GM19438 (cell line): ENCODE results near the gene ROGDI.

ENCODE experiments used
- ATAC-seq: cut with Tn5 transposase; IDR thresholded peaks from one replicate; pipeline ENCODE4 v1.9.1; 2021; ENCODE audit warnings: low read depth; ENCODE audit not compliant: unreplicated experiment

ROGDI gene

GRCh38 chr16:4769306-4769638 lies 33.2 kb downstream of the ROGDI start:
- ATAC-seq = no peak

GRCh38 chr16:4768549-4769305 lies 33.7 kb downstream of the ROGDI start:
- ATAC-seq = peak; percentile 63

DNA sequence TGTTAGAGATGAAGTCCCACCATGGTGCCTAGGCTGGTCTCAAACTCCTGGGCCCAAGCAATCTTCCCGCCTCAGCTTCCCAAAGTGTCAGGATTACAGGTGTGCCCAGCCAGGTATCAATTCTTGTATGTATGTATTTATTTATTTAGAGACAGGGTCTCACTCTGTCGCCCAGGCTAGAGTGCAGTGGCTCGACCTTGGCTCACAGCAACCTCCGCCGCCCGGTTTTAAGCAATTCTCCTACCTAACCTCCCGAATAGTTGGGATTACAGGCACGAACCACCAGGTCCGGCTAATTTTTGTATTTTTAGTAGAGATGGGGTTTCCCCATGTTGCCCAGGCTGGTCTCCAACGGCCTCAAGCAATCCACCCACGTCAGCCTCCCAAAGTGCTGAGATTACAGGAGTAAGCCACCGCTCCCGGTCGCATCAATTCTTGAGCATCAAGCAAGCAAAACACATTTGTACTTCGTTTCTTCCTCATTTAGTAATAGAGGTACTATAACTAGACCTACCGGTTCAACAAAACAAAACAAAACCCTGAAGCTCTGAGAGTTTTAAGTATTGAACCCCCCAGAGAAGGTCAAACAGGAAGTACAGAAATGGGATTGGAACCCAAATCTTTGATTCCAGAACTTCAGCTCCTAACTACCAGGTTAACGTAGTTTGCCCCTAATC lies 34.4 kb downstream of the ROGDI start:
- peak; percentile 3 for ATAC-seq

GRCh38 chr16:4766875-4767628 lies 35.4 kb downstream of the ROGDI start, which contains the start of gene ZNF500:
Gene ZNF500, minus strand, starts transcription at chr16:4767162. Its CDS starts 1,184 bp downstream, at chr16:4765978.
- ATAC-seq = peak; percentile 77

GRCh38 chr16:4765511-4766474 lies 36.6 kb downstream of the ROGDI start:
- no peak for ATAC-seq

GRCh38 chr16:4763791-4764190 lies 38.6 kb downstream of the ROGDI start:
- ATAC-seq = no peak

- no peak for ATAC-seq
These were observed 40.2 kb downstream of the ROGDI start for GRCh38 chr16:4762205-4762604.

DNA sequence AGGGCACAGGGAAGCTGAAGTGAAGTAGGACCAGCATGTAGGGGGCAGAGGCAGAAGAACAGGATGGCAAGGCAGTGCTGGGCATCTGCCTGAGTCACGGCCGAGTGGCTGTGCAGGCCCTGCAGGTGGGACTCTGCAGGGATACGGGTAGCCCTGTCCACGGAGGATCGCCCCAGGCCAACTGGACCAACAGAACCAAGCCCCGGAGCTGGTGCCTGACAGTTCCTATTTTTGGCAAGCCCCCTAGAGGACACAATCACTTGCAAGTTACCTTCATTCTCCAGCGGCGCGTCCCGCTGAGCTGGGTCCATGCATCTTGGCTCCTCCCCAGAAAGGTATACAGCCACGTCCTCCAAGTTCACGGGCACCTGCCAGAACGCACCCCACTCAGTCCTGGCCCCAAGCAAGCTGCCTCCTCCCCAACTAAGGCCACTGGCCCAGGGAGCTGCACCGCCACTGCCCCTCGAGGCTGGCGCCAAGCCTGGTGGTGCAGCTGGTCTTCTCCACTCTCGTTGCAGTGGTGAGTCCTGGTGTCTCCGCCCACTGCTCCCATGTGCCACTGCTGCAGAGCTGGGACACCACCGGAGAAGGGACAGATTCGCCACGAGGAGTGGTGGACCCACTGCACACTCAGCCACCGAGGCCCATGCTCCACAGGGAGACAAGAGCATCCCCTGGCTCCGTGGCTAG lies 42.1 kb downstream of the ROGDI start:
- no peak for ATAC-seq

DNA sequence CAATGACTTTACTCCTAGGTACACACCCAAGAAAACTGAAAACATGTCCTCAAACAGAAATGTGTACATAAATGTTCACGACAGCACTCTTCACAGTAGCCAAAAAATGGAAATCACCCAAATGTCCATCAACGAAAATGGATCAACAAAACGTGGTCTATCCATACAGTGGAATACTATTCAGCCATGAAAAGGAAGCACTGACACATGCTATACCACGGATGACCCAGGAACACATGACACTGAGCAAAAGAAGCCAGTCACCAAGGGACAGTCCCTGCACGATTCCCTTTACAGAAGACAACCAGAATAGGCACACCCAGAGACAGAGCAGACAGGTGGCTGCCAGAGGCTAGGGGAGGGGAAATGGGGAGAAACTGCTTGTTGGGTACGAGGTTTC lies 46.7 kb downstream of the ROGDI start:
- no peak for ATAC-seq

DNA sequence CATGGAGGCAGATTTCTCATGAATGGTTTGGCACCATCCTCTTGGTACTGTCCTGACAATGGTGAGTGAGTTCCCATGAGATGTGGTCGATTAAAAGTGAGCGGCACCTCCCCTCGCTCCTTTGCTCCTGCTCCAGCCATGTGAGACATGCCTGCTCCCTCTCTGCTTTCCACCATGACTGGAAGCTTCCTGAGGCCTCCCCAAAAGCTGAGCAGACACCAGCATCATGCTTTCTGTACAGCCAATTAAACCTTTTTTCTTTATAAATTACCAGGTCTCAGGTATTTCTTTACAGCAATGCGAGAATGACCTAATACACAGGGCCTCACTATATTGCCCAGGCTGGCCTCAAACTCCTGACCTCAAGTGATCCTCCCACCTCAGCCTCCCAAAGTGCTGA lies 47.6 kb downstream of the ROGDI start:
- ATAC-seq = no peak

DNA sequence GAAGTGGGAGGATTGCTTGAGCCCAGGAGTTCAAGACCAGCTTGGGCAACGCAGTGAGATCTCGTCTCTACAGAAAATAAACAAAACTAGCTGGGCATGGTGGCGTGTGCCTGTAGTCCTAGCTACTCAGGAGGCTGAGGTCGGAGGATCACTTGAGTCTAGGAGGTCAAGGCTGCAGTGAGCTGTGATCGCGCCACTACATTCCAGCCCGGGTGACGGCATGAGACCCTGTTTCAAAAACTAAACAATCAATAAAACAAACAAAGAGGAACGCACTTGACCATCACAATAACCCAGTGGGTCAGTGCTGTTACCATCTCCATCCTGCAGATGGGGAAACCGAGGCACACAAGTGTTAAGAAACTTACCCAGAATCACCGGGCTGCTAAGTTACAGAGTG lies 49.2 kb downstream of the ROGDI start:
- ATAC-seq = no peak

DNA sequence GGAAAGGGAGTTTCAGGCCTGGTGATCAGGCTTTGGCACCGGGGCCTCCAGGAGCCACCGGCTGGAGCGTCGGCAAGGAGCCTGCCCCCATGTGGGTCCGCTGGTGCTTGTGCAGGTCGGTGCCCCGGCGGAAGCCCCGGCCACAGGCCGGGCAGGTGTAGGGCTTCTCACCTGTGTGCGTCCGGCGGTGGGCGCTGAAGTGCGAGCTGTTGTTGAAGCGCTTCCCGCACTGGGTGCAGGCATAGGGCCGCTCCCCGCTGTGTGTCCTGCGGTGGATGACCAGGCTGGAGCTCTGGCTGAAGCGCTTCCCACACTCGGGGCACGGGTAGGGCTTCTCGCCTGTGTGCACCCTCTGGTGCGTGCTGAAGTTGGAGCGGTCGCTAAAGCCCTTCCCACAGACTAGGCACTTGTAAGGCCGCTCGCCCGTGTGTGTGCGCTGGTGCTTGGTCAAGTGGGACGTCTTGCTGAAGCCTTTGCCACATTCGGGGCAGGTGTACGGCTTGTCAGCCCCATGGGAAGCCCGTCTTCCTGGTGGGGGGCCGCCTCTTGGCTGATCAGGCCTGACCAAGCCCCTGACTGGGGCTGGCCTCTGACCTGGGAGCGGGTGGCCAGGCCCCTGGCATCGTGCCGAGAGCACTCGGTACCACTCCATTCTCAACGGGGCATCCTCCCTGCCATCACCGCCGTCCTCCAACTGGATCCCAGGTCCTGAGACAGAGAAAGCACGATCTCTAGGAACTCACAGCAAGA lies 49.9 kb downstream of the ROGDI start:
- no peak for ATAC-seq

DNA sequence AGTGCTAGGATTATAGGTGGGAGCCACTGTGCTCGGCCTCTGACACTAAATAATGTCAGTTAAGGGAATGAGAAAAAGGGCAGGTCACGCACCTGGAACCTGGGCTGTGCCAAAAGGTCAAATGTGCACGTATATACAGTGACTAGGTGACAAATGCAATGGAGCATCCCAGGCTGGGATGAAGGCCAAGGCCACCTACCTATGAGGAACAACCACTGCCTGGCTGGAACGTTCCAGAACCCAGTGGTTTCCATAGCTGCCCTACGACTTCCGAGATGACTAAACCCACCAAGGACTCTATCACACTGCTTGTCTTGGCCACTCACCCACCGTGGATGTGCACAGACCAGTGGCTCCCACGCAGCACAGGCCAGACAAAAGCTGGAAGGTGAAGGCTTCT lies 51.5 kb downstream of the ROGDI start:
- no peak for ATAC-seq

GRCh38 chr16:4749700-4750257 lies 52.7 kb downstream of the ROGDI start:
- no peak for ATAC-seq

GRCh38 chr16:4748682-4749411 lies 53.6 kb downstream of the ROGDI start:
- ATAC-seq = no peak

- no peak for ATAC-seq
These were observed 54.3 kb downstream of the ROGDI start for GRCh38 chr16:4747906-4748681.

- ATAC-seq = no peak
These were observed 55.4 kb downstream of the ROGDI start for GRCh38 chr16:4746991-4747574.
